NCI-H1694 treated with DMSO at 0.1 percent for 48 hours (cell line): ENCODE measurements around the gene ZNF618.

Experiments
- DNase-seq: peaks from one replicate; lab custom pipeline; 2025; lab: John Stamatoyannopoulos, UW

The ZNF618 gene

GRCh38 chr9:114023961-114024360 is 147.9 kb downstream of the ZNF618 start:
- DNase-seq, result no peak

DNA sequence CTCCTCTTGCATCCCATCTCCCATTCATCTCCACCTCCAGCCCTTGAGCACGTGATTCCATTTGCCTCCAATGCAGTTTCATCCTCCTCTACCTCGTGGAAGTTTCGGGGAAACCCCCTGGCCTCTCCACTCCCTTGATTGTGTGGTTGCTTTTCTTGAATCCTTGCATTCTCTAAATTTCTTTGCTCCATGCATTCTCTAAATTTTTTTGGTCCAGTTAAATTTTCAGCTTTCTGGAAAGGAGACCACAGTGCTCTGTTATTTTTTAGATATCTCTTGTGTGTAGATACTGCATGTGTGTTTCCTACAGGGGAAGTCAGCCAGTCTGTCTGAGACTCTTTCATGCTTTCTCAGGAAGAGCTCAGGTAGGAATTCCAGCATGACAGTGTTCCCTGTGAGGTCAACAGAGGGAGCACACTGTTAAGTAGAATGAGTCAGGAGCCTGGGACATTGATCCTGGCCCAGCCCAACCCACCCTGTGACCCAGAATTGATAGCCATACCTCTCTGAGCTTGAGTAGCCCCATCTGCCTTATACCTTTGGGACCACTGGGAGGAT is 149.2 kb downstream of the ZNF618 start:
- no peak for DNase-seq

DNA sequence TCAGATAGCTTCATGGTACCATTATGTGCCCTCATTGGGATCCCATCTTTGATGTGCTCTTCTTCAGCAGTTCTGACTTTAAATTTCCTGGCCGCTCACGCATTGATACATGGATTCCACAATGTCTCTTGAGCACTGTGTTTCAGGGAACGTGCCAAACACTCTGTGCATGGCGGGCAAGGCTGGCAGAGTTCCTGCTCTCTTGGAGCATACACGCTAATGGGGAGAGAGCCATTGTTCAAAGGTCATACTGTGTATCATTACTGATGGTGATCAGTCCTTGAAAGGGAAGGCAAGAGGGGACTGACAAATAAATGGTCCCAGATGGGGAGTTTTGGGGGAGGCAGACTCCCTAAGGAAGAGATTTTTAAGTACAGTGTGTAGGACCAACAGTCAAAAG is 149.7 kb downstream of the ZNF618 start:
- DNase-seq, result no peak

DNA sequence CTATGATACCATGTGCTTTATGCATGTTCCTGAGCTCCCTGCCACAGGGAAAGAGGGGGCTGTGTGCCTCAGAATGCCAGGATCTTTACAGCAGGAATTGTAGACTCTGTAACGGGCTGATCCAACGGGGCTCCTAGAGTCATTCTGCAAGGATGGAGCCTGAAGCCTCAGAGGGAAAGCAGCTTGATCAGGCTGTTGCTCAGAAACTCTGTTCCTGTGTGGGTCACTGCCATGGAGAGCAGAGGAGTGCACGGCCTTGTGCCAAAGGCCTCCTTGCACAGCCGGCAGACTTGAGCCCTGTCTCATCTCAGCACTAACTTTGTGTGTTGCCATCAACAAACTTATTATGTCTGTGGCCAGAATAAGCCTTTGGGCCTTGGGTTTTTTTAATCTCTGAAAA is 150.2 kb downstream of the ZNF618 start:
- DNase-seq, result no peak

GRCh38 chr9:114027159-114027862 is 151.2 kb downstream of the ZNF618 start:
- no peak for DNase-seq

DNA sequence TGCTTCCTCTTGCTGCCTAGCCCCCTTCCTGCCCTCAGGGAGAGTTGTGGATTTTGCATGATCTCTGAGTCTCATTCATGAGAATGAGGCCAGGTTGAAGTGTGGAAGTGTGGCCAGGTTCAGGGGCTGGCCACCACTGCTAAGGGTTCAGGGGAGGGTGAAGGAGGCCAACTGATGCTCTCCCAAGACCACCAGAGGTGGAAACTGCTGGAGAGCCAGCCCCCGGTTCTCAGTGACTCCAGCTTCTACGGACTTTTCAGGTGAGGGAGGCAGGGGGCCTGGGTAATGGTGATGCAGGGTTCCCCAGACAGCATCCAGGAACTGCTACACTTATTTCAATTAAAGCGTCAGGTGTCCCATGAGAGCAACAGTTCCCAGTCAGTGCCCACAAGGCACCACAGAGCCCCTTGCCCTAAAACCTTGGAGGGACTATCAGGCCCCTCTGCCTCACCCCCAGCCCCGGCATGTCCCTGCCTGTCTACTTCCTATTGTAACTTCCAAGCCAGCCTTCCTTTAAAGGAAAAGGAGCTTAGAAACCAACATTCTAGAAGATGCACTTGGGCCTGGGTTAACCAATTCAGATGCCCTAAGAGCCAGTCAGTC is 151.9 kb downstream of the ZNF618 start:
- no peak for DNase-seq

- no peak for DNase-seq
These were observed 152.5 kb downstream of the ZNF618 start for GRCh38 chr9:114028646-114029045.

- DNase-seq, result no peak
These were observed 153.4 kb downstream of the ZNF618 start for GRCh38 chr9:114029311-114030170.

- DNase-seq, result no peak
These were observed 154.3 kb downstream of the ZNF618 start for GRCh38 chr9:114030364-114030763.

DNA sequence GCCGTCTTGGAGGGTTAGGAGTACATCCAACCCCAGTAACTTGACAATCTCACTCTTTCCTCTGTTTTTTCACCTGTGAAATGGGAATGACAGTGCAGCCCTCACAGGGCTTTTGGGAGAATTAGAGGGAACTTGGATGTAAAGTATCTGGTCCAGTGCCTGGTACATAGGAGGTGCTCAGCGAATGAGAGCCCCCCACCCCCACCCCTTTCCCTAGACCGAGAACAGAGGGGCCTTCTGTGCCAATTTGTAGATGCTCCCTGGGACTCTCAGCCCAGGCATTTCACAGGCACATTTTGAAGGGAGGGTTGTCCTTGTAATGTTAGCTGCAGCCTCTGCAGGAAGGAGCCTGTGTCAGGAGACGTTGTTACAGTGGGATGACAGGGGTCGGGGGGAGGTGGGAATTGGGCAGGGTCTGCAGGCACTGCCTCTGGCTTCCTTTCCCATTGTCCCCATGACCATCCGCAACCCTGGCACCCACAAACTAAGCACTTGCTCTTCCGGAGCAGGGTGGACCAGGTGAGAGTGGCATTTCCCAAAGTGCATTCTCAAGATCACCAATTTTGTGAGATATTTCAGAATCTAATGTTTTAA is 155.0 kb downstream of the ZNF618 start:
- DNase-seq, result no peak

- DNase-seq, result peak; percentile 7
These were observed 156.1 kb downstream of the ZNF618 start for GRCh38 chr9:114031948-114032840.

DNA sequence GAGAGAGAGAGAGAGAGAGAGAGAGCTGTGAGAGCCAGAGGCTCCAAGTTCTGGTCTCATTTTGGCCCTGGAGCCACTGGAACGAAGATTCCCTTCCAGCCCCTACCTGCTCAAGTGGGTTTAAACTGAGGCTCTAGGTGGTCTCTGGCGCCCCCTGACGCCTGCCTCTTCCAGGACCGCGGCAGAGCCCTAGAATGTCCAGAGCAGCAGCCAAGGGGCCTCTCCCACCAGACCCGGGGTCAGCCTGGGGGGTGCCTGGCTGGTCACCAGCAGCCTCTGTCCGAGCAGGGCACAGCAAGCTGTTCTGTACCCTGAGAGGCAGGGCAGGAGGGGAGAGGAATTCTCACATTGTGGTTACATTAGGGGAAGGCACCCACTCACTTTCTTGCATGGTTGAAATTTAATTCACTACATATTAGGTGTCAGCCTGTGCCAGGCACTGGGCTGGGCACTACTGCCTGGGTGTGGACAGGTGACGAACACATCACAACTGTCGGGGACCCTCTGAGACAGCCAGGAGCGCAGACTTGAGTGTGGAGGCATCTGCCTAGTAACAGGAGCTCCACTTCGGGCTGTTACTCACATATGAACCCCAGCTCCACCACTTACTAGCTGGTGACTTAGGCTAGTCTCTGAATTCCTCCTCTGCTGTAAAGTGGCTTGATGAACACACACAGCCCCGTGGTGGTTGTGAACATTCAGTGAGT is 157.4 kb downstream of the ZNF618 start:
- DNase-seq, result peak; percentile 16

DNA sequence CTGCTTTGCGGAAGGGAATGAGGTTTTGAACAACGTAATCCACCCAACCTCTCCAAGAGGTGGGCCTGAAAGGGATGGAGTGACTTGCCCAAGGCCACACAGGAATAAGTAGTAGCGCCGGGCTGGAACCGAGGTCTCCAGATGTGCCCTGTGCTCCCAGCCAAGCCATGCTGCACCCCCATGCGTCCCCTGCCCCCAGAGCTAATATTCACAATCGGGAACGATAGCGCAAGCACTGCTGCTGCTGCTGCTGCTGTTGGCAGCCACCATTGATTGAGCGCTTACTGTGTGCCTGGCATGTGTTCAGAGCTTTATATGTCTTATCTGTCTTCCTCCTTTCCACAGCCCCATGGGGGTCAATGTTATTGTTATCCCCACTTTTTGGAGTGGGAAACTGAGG is 158.1 kb downstream of the ZNF618 start:
- DNase-seq, result no peak

GRCh38 chr9:114034661-114035062 is 158.6 kb downstream of the ZNF618 start:
- peak; percentile 83 for DNase-seq

DNA sequence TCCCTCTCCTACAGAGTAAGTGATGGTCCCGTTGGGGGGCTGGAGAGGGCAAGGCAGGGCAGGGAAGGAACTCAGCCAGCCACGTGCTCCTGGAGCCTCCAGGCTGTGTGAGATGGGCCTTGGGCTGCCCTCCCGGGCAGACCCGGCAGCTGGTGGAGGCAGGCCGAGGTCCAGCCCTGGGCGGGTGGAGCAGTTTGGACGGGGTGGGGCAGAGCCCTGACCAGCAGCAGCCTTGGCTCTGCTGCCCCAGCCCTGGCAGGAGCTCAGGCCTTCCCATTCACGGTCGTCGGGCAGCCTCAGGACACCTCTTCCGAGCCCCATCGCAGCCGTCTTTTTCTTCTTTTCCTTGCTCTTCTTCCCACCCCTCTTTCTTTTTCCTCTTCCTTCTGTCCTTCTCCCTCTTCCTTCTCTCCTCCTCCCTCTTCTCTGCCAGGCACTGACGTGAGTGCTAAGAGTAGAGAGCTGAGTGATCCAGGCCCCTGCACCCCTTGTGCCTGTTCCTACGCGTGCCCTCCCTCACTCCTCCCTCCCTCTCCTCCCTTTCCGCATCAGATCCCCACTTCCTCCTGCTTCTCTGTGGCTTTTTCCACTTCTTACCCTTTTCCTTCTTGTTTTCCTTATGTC is 159.2 kb downstream of the ZNF618 start:
- DNase-seq, result no peak

GRCh38 chr9:114035845-114036801 is 160.0 kb downstream of the ZNF618 start:
- no peak for DNase-seq

DNA sequence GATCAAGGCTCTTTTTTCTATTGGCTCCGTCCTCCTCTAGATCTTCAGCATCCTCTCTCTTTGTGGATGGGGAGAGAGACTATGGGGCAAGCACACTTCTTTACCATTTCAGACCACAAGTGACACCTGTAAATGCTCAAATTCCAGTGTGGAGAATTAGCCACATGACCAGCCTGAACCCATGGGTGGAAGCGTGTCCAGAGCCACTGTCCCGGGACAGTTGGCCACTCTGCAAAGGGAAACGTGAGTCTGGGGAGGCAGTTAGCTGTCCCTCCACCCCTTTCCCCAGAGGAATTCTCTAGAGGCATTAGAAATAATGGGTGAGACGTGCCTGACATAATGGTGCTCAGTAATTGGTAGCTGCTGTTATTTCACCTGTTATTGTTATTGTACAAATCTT is 161.1 kb downstream of the ZNF618 start:
- no peak for DNase-seq

- no peak for DNase-seq
These were observed 162.0 kb downstream of the ZNF618 start for GRCh38 chr9:114037961-114038723.
